Esophagus muscularis mucosa (tissue), 4 donors: ENCODE data around the gene CAMTA1. TPM values are rescaled to one million over a fixed set of nuclear protein-coding genes. Genes with fewer than 3 reads are reported as not detected.
A peak's percentile ranks its signal among the peaks of the same experiment; 100 is the strongest.

Experiments
- DNase-seq: peaks from one replicate; pipeline ENCODE4 v3.0.0-alpha.2; 2017; ENCODE audit errors: extremely low spot score
- H3K27ac ChIP-seq, 4 donors: fragments of 200-600 bp; sonication (generic); replicated peaks in 1 of 4; 1 replicate in 3 of 4; 2 replicates in 1 of 4; pipeline ENCODE4 v1.5.1; 2016 to 2019; ENCODE audit warnings: mild to moderate bottlenecking in 1 of 4
- H3K27me3 ChIP-seq, 4 donors: fragments of 200-600 bp; sonication (generic); one replicate each; pipeline versions ENCODE4 v1.5.1 to v1.6.0; 2016 to 2019
- H3K36me3 ChIP-seq, 4 donors: fragments of 200-600 bp; sonication (generic); one replicate each; pipeline ENCODE4 v1.5.1; 2016 to 2019
- H3K4me1 ChIP-seq, 4 donors: fragments of 200-600 bp; sonication (generic); one replicate each; pipeline ENCODE4 v1.5.1; 2016 to 2019
- H3K4me3 ChIP-seq, 4 donors: fragments of 200-600 bp; sonication (generic); 1 replicate in 2 of 4; 2 replicates in 2 of 4; pipeline ENCODE4 v1.5.1; 2016 to 2019; ENCODE audit warnings: mild to moderate bottlenecking in 4 of 4, moderate library complexity in 1 of 4
- H3K9me3 ChIP-seq, 4 donors: fragments of 200-600 bp; sonication (generic); 1 replicate in 3 of 4; 2 replicates in 1 of 4; pipeline ENCODE4 v1.5.1; 2016 to 2019
- EP300 ChIP-seq: sonication (generic); formaldehyde crosslinking; IDR thresholded peaks from one replicate; pipeline ENCODE4 v1.6.1; 2017; ENCODE audit warnings: antibody characterized with exemption
- POLR2A ChIP-seq: fragments of 450-650 bp; IDR thresholded peaks from one replicate; pipeline ENCODE4 v1.6.1; 2017; ENCODE audit warnings: antibody characterized with exemption, moderate library complexity, mild to moderate bottlenecking, low read depth
- POLR2AphosphoS5 ChIP-seq, 2 donors: sonication (generic); formaldehyde crosslinking; IDR thresholded peaks; one replicate each; pipeline ENCODE4 v1.6.1; 2017; ENCODE audit warnings: antibody characterized with exemption in 2 of 2
- WGBS: methylation state at CpG from one replicate; pipeline ENCODE4 v1.1.5; 2018; 5-methylcytosine and 5-hydroxymethylcytosine counted together
- intact Hi-C: fragments of 100-400 bp; cut with DNase I; formaldehyde crosslinking; loops from one replicate; pipeline ENCODE4 v1.15.1; 2023
- total RNA-seq, 4 donors: library from RNA; depleted of rRNA; stranded (reverse); fragments of >200 nt; gene quantifications; one replicate each; pipeline versions ENCODE4 v1.1.0 to v1.2.1, GENCODE V29; 2016
- TF ChIP-seq, protein P1 (sequence below), 3 experiments: fragments of 200-600 bp in 2 of 3; fragments of 450-650 bp in 1 of 3; sonication (generic) in 2 of 3; IDR thresholded peaks; one replicate each; pipeline ENCODE4 v1.5.1; 2017 to 2019; ENCODE audit warnings: antibody characterized with exemption in 3 of 3, mild to moderate bottlenecking in 2 of 3, moderate library complexity in 1 of 3

Gene CAMTA1
- total RNA-seq, 4 donors from 2014 or later: 109 to 226 (median 139) TPM

DNA sequence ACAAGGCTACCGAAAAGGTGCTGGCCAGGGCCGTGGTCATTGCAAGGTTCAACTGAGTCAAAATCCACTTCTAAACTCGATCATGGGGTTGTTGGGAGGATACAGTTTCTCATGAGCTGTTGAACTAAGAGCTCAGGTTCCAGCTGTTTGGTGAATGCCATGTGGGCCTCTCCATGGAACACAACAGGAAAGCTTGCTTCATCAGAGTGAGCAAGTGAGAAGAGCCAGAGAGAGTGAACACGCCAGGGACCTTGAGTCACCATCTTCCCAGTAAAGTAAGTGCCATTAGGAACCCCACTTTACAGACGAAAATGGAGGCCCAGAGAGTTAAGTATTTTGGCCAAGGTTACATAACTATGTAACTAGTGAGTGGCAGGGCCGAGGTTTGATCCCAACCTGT is 510.7 kb downstream of the CAMTA1 start:
- H3K27ac ChIP-seq: no peak overlapping the region
- TF ChIP-seq, protein P1, sequence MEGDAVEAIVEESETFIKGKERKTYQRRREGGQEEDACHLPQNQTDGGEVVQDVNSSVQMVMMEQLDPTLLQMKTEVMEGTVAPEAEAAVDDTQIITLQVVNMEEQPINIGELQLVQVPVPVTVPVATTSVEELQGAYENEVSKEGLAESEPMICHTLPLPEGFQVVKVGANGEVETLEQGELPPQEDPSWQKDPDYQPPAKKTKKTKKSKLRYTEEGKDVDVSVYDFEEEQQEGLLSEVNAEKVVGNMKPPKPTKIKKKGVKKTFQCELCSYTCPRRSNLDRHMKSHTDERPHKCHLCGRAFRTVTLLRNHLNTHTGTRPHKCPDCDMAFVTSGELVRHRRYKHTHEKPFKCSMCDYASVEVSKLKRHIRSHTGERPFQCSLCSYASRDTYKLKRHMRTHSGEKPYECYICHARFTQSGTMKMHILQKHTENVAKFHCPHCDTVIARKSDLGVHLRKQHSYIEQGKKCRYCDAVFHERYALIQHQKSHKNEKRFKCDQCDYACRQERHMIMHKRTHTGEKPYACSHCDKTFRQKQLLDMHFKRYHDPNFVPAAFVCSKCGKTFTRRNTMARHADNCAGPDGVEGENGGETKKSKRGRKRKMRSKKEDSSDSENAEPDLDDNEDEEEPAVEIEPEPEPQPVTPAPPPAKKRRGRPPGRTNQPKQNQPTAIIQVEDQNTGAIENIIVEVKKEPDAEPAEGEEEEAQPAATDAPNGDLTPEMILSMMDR (IDR thresholded peaks at IDR 0.05): no peak
- TF ChIP-seq EP300 (no peak), POLR2A (no peak), POLR2AphosphoS5 (IDR thresholded peaks at IDR 0.05) (no peak)
- H3K27me3 ChIP-seq: no peaks in the 10 kb centered on the region
- intact Hi-C loops: no loop called here
- H3K36me3 ChIP-seq: no peaks in the 10 kb centered on the region
- WGBS: 91% methylated on average over 6 of the region's 6 CpGs
- no peak overlapping the region for H3K4me3 ChIP-seq
- peak; percentile 86 for DNase-seq
- peaks cover 0 to 17% (median 7%) of the 10 kb centered on the region in 4 donors for H3K9me3 ChIP-seq
- peaks cover 11 to 54% (median 44%) of the 10 kb centered on the region in 4 donors for H3K4me1 ChIP-seq

DNA sequence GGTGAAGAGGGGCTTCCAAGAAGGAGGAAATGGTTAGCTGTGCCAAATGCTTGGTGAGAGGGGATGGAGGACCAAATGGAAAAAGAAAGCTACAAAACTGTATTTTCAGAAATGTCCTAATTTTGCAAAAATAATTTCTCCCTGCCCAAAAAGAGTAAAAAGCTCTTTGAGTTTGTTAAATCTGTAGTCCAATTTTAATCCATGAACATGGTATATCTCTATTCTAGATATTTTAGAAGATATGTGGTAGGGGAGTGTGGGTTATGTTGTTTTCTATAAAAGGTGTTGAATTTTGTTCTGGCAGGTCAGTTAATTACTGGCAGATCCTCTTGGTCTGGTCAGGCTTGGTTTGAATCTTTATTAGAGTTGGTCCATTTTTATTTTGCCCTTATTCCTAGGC is 511.7 kb downstream of the CAMTA1 start:
- no peak overlapping the region for H3K27ac ChIP-seq
- intact Hi-C loops: no loop called here
- no peak overlapping the region for H3K4me3 ChIP-seq
- TF ChIP-seq POLR2A (no peak), EP300 (no peak), POLR2AphosphoS5 (IDR thresholded peaks at IDR 0.05) (no peak)
- TF ChIP-seq, protein P1 (IDR thresholded peaks at IDR 0.05): no peak
- H3K9me3 ChIP-seq: peaks cover 0 to 17% (median 7%) of the 10 kb centered on the region in 4 donors
- H3K4me1 ChIP-seq: peaks cover 11 to 49% (median 35%) of the 10 kb centered on the region in 4 donors
- H3K36me3 ChIP-seq: no peaks in the 10 kb centered on the region
- no peak for DNase-seq
- H3K27me3 ChIP-seq: no peaks in the 10 kb centered on the region

DNA sequence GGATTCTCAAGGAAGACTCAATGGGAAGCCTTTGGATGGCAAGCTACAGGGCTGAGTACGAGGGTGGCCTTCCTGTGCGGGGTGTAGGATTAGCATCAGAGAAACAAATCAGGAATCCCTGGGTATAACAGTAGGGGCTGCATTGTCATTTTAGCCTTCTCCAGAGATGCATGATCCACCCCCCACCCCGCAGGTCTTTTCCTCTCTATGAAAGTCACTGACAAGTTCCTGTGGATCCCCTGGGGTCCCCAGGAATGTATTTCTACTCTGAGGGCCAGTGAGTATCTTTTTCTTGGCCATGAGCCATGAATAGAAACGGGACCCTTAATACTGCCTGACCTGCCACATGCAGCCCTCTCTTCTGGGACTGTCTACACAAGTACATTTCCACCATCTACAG is 512.9 kb downstream of the CAMTA1 start:
- intact Hi-C loops: no loop called here
- peaks cover 0 to 17% (median 7%) of the 10 kb centered on the region in 4 donors for H3K9me3 ChIP-seq
- no peak overlapping the region for H3K27ac ChIP-seq
- no peak overlapping the region for H3K4me3 ChIP-seq
- H3K4me1 ChIP-seq: peaks cover 11 to 45% (median 32%) of the 10 kb centered on the region in 4 donors
- DNase-seq: peak; percentile 70
- 76% methylated on average over 4 of the region's 4 CpGs for WGBS
- no peaks in the 10 kb centered on the region for H3K36me3 ChIP-seq
- H3K27me3 ChIP-seq: no peaks in the 10 kb centered on the region
- TF ChIP-seq POLR2A (no peak), EP300 (no peak), POLR2AphosphoS5 (IDR thresholded peaks at IDR 0.05) (no peak)
- TF ChIP-seq, protein P1 (IDR thresholded peaks at IDR 0.05): no peak

DNA sequence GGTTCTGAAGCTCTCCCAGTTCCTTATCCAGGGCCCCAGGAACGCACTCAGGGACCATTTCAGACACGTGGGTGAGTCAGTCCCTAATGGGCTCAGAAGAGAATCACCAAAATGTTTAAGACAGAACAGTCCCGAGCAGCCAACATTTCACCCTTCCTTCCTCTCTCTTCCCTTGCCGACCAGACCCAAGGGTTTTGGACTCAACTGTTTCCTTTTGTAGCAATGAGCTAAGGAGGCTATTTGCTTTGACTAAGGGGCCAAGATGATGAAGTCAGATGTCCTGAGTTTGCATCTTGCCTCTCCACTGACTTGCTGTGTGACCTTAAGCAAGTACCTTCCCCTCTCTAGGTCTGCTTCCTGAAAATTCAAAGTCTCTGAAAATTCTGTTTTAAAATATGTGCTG is 513.5 kb downstream of the CAMTA1 start:
- H3K27ac ChIP-seq: peak overlapping the region; percentile 48 to 75 (median 70)
- no peaks in the 10 kb centered on the region for H3K27me3 ChIP-seq
- TF ChIP-seq EP300 (no peak), POLR2A (no peak), POLR2AphosphoS5 (IDR thresholded peaks at IDR 0.05) (no peak)
- TF ChIP-seq, protein P1 (IDR thresholded peaks at IDR 0.05): no peak
- H3K36me3 ChIP-seq: no peaks in the 10 kb centered on the region
- DNase-seq: peak; percentile 86
- no peak overlapping the region for H3K4me3 ChIP-seq
- peaks cover 0 to 17% (median 7%) of the 10 kb centered on the region in 4 donors for H3K9me3 ChIP-seq
- intact Hi-C loops: no loop called here
- peaks cover 11 to 44% (median 32%) of the 10 kb centered on the region in 4 donors for H3K4me1 ChIP-seq
- 23% methylated on average over 4 of the region's 4 CpGs for WGBS

DNA sequence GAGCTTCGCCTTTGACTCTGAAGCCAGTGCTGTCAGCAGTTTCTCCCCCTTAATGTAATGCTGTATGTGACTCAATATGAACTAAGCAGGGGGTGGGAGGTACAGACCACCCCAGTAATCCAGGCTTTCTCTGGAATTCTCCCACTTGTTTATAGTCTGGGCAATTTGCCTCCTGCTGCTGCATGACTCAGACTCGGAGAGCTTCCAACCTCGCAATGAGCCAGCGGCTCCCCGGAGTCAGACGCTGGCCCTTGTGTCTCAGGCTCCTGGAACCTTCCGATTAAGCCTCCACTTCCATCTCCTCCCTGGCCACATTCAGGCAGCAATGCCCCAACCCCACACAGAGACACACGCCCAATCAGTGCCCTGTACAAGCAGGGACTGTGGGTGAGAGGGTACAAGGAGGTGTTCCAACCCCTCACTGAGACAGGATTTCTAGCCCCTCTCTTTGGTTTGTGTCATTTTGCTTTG is 514.1 kb downstream of the CAMTA1 start:
- peak overlapping the region; percentile 48 to 75 (median 70) for H3K27ac ChIP-seq
- no peak overlapping the region for H3K4me3 ChIP-seq
- 13% methylated on average over 8 of the region's 8 CpGs for WGBS
- H3K36me3 ChIP-seq: no peaks in the 10 kb centered on the region
- peaks cover 0 to 17% (median 7%) of the 10 kb centered on the region in 4 donors for H3K9me3 ChIP-seq
- peaks cover 11 to 38% (median 30%) of the 10 kb centered on the region in 4 donors for H3K4me1 ChIP-seq
- intact Hi-C loops: no loop called here
- H3K27me3 ChIP-seq: no peaks in the 10 kb centered on the region
- DNase-seq: peak; percentile 91
- TF ChIP-seq EP300: no peak
- TF ChIP-seq POLR2AphosphoS5 (IDR thresholded peaks at IDR 0.05): peak; percentile 35 to 65
